ENCODE measurements around the gene MBD6.

- TF ChIP-seq EZH2phosphoT487 (IDR thresholded peaks at IDR 0.05; ENCODE audit: insufficient read depth, low read depth), result no peak
- TF ChIP-seq EZH2 (IDR thresholded peaks at IDR 0.05; ENCODE audit: insufficient read depth, poor library complexity, severe bottlenecking), result no peak
These were observed 48.7 kb upstream of the MBD6 start for GRCh38 chr12:57473886-57474285.
